ENCODE measurements around the gene TBC1D8. TPM values are rescaled to one million over a fixed set of nuclear protein-coding genes. Genes with fewer than 3 reads are reported as not detected.

TBC1D8 gene
- total RNA-seq, 2 experiments from 2014 or later = 2.0 to 2.1 TPM

DNA sequence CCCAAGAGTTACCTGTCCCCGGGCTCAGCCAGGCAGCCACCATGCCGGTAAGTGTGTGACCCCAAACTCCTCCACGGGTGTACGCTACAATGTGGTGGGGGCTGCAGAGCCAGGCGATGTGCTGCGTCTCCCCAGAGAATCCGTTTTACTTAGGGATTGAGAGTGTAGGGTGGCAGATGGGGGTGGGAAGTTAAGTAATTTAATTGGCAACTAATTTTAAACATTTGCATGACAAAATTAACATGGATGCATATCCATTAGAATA is 175.7 kb downstream of the TBC1D8 start:
- no peaks in the 10 kb centered on the region for H3K9me3 Mint-ChIP-seq
- no peak overlapping the region for H3K27ac Mint-ChIP-seq
- H3K4me3 Mint-ChIP-seq = no peak overlapping the region
- DNase-seq = no peak
- H3K36me3 Mint-ChIP-seq = no peaks in the 10 kb centered on the region
- H3K27me3 Mint-ChIP-seq = no peaks in the 10 kb centered on the region
- no peaks in the 10 kb centered on the region for H3K4me1 Mint-ChIP-seq

- no peaks in the 10 kb centered on the region for H3K4me1 Mint-ChIP-seq
- DNase-seq = no peak
- H3K4me3 Mint-ChIP-seq = no peak overlapping the region
- no peaks in the 10 kb centered on the region for H3K36me3 Mint-ChIP-seq
- no peaks in the 10 kb centered on the region for H3K27me3 Mint-ChIP-seq
- no peaks in the 10 kb centered on the region for H3K9me3 Mint-ChIP-seq
- H3K27ac Mint-ChIP-seq = no peak overlapping the region
These were observed 176.3 kb downstream of the TBC1D8 start for GRCh38 chr2:100974712-100975520.

DNA sequence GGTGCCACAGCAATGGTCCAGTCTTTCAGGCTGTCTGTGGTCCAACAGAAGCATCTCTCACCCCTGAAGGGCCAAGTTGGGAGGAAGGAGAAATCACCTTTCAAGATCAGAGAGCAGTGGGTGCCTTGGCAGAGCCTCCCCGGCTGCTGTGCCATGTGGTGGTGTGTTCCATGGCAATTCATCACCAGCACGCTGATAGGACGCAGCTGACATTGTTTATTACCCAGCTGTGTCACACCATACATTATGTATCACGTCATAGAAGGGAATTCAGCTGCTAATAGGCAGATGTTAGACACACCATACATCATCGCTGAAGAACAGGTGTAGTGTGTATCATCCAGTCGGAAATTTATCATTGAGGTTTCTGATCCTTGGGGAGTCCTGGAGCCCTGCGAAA is 178.7 kb downstream of the TBC1D8 start:
- DNase-seq = no peak
- H3K9me3 Mint-ChIP-seq = no peaks in the 10 kb centered on the region
- no peaks in the 10 kb centered on the region for H3K4me1 Mint-ChIP-seq
- H3K4me3 Mint-ChIP-seq = no peak overlapping the region
- no peaks in the 10 kb centered on the region for H3K27me3 Mint-ChIP-seq
- H3K36me3 Mint-ChIP-seq = no peaks in the 10 kb centered on the region
- H3K27ac Mint-ChIP-seq = no peak overlapping the region

DNA sequence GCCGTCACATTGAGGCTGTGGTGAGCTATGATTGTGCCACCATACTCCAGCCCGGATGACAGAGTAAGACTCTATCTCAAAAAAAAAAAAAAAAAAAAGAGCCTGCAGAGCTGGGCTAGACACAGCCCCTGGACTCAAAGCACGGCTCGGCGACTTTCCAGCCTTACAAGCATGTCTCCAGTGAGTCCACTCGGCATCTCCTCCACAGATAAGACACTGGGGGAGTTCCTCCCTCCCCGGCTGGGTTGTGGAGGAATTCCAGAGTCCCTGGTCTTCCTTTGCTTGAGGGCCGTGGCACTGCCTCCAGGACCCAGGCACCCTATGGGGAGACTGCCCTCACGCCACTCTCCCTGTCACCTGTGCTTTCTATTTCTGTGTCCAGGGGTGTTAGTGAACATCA is 180.0 kb downstream of the TBC1D8 start:
- H3K27me3 Mint-ChIP-seq = no peaks in the 10 kb centered on the region
- H3K36me3 Mint-ChIP-seq = no peaks in the 10 kb centered on the region
- H3K4me1 Mint-ChIP-seq = no peaks in the 10 kb centered on the region
- H3K27ac Mint-ChIP-seq = no peak overlapping the region
- DNase-seq = no peak
- H3K4me3 Mint-ChIP-seq = no peak overlapping the region
- no peaks in the 10 kb centered on the region for H3K9me3 Mint-ChIP-seq

GRCh38 chr2:100969998-100970397 is 181.2 kb downstream of the TBC1D8 start:
- Mint-ChIP-seq H3K36me3 (no peaks in the 10 kb centered on the region), H3K27me3 (no peaks in the 10 kb centered on the region)

GRCh38 chr2:100968146-100969145 is 182.7 kb downstream of the TBC1D8 start:
- no peak for DNase-seq
- peaks cover 3% of the 10 kb centered on the region for H3K4me1 Mint-ChIP-seq
- H3K36me3 Mint-ChIP-seq = no peaks in the 10 kb centered on the region
- no peaks in the 10 kb centered on the region for H3K27me3 Mint-ChIP-seq
- H3K4me3 Mint-ChIP-seq = no peak overlapping the region
- H3K9me3 Mint-ChIP-seq = no peaks in the 10 kb centered on the region
- no peak overlapping the region for H3K27ac Mint-ChIP-seq

More at GRCh38 chr2:100969998-100970397, 181.2 kb downstream of the TBC1D8 start:
- no peak overlapping the region for H3K27ac Mint-ChIP-seq
- H3K9me3 Mint-ChIP-seq = no peaks in the 10 kb centered on the region
- no peaks in the 10 kb centered on the region for H3K4me1 Mint-ChIP-seq
- no peak overlapping the region for H3K4me3 Mint-ChIP-seq
- DNase-seq = no peak

GRCh38 chr2:100967716-100968115 is 183.5 kb downstream of the TBC1D8 start:
- Mint-ChIP-seq H3K4me3 (no peak overlapping the region), H3K4me1 (peaks cover 3% of the 10 kb centered on the region), H3K9me3 (no peaks in the 10 kb centered on the region), H3K36me3 (no peaks in the 10 kb centered on the region), H3K27me3 (no peaks in the 10 kb centered on the region), H3K27ac (no peak overlapping the region)
- DNase-seq = no peak

DNA sequence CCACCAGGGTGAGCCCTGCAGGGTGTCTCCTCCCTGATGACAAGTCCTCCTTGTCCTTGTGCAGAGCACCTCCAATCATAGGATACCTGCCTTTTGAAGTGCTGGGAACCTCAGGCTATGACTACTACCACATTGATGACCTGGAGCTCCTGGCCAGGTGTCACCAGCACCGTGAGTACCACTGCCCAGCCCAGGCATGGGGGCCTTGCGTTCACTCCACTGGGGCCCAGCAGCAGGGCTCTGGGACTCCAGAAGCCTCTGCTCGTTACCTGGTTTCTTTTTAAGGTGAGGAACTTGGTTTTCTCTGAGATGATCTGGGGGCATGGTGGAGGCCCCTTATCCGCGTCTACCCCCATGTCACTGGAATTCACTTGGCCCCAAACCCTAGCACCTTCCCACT is 185.6 kb downstream of the TBC1D8 start:
- Mint-ChIP-seq H3K27ac (no peak overlapping the region), H3K4me3 (no peak overlapping the region)
- DNase-seq = no peak

DNA sequence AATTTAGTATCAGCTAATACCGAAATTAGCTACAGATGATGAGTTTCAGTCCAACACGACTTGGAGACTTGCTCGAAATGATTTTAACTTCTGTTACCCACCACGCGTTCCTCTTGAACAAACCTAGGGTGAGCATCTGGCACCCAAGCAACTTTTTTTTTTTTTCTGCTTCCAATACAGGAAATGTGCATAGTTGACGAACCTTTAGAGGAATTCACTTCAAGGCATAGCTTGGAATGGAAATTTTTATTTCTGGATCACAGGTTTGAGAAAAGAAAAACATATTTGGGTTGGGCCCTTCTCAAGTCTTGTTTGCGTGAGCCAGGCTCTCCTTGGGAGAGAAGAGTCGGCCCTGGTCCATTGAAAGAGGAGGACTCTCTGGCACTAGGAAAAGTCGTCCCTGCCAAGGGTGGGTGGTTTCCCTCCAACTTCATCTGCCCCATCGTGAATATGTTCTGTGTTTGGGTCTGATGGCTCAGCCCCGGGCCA is 186.5 kb downstream of the TBC1D8 start:
- Mint-ChIP-seq H3K27ac (no peak overlapping the region), H3K4me3 (no peak overlapping the region), H3K36me3 (no peaks in the 10 kb centered on the region), H3K4me1 (peaks cover 3% of the 10 kb centered on the region), H3K27me3 (no peaks in the 10 kb centered on the region), H3K9me3 (no peaks in the 10 kb centered on the region)
- no peak for DNase-seq

More for the DNA sequence above, 185.6 kb downstream of the TBC1D8 start:
- no peaks in the 10 kb centered on the region for H3K9me3 Mint-ChIP-seq
- H3K27me3 Mint-ChIP-seq = no peaks in the 10 kb centered on the region
- H3K4me1 Mint-ChIP-seq = peaks cover 3% of the 10 kb centered on the region
- H3K36me3 Mint-ChIP-seq = no peaks in the 10 kb centered on the region

DNA sequence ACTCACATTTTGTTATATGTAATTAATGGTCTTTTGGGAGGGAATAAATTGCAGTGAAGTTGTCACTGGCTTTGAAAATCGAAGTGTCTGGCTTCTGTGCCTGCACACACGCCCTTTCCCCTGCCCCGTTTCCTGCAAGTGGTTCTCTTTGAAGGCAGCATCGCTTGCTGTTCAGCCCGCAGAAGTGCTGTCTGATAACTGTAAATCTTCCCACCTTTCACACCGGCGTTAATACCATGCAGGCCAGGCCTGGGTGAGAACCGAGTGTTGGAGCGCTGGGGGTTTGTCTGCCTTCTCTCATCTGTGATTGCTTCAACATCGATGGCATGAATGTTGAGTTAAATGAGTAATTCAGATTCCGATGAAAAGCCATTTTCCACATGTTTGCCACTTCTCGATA is 187.0 kb downstream of the TBC1D8 start:
- Mint-ChIP-seq H3K9me3 (no peaks in the 10 kb centered on the region), H3K27ac (no peak overlapping the region), H3K36me3 (no peaks in the 10 kb centered on the region), H3K4me1 (peaks cover 3% of the 10 kb centered on the region), H3K4me3 (no peak overlapping the region), H3K27me3 (no peaks in the 10 kb centered on the region)
- DNase-seq = no peak

GRCh38 chr2:100963026-100963375 is 188.2 kb downstream of the TBC1D8 start:
- no peaks in the 10 kb centered on the region for H3K9me3 Mint-ChIP-seq
- no peak for DNase-seq
- H3K4me1 Mint-ChIP-seq = peaks cover 3% of the 10 kb centered on the region
- no peaks in the 10 kb centered on the region for H3K27me3 Mint-ChIP-seq
- no peak overlapping the region for H3K27ac Mint-ChIP-seq
- H3K36me3 Mint-ChIP-seq = no peaks in the 10 kb centered on the region
- no peak overlapping the region for H3K4me3 Mint-ChIP-seq

DNA sequence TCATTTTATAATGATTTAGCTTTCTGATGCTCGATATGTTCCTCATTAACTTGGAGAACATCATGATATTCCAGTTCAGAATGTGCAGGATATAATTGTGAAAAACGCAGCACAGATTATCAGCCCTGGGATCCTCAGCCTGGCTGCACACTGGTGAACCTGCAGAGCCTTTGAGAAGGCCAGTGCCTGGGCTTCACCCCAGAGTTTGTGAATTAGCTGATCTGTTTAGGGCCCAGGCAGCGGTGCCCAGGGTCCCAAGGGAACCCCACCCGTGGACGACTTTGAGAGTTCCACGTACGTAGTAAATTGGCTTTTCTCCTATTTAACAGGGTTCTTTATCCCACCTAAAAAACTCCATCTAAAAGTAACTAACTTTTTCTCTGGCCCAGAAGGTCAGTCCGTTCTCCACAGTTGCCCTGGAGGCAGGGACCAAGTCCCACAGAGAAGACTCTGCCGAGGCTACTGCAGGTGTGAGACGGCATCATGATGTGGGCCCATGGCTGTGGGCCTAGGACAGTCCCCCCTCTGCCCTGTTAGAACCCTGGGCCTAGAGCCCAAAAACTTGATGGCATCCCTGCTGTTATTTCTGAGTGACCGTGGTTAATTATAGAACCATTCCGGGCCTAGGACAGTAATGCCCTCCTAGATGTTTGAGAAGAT is 188.7 kb downstream of the TBC1D8 start:
- Mint-ChIP-seq H3K4me3 (no peak overlapping the region), H3K36me3 (no peaks in the 10 kb centered on the region), H3K9me3 (no peaks in the 10 kb centered on the region), H3K4me1 (peaks cover 3% of the 10 kb centered on the region), H3K27me3 (no peaks in the 10 kb centered on the region), H3K27ac (no peak overlapping the region)
- no peak for DNase-seq

GRCh38 chr2:100960688-100961087 is 190.5 kb downstream of the TBC1D8 start:
- Mint-ChIP-seq H3K27me3 (no peaks in the 10 kb centered on the region), H3K4me3 (no peak overlapping the region), H3K36me3 (no peaks in the 10 kb centered on the region), H3K27ac (no peak overlapping the region), H3K9me3 (no peaks in the 10 kb centered on the region), H3K4me1 (peaks cover 3% of the 10 kb centered on the region)
- DNase-seq = no peak

DNA sequence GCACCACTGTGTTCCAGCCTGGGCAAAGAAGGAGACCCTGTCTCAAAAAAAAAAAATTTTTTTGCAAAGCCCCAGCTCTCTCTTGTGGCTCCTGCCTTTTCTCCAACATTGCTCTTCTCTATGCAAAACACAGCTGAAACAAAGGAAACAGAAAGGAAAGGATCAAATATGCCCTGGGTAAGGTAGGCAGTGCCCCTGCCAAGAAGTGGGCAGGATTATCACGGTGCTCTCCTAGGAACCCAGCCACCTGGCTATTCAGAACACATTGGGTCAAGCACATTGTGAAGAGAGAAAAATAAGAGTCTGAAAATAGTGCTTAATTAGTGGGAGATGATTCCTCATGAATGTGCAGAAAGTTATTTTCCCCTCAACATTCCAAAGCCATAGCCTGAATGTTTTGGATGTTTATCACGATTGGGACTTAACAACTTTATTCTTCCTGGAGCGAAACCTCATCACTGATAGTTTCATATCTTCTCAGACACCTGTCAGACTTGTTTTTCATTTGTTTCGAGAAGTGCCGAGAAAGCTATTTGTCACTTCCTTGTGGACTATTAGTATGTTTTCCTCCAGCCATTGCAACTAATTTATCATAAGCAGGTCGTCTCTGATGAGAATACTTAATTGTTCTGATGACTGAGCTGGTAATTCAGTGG is 191.8 kb downstream of the TBC1D8 start:
- H3K9me3 Mint-ChIP-seq = no peaks in the 10 kb centered on the region
- H3K4me3 Mint-ChIP-seq = no peak overlapping the region
- no peak overlapping the region for H3K27ac Mint-ChIP-seq
- no peaks in the 10 kb centered on the region for H3K36me3 Mint-ChIP-seq
- DNase-seq = no peak
- peaks cover 2% of the 10 kb centered on the region for H3K4me1 Mint-ChIP-seq
- H3K27me3 Mint-ChIP-seq = no peaks in the 10 kb centered on the region
